ENCODE results near the gene HEBP2.

GRCh38 chr6:138440758-138441357, 36.8 kb downstream of the HEBP2 start:
- TF ChIP-seq RAD21 (IDR thresholded peaks at IDR 0.05; ENCODE audit: low read depth) (no peak), CTCF (IDR thresholded peaks at IDR 0.05 in 2 of 3, conservative IDR thresholded peaks at IDR 0.05 in 1 of 3; ENCODE audit: borderline replicate concordance in 1 of 3, insufficient read depth in 1 of 3, low read depth in 2 of 3, low read length in 2 of 3) (no peak), EZH2 (IDR thresholded peaks at IDR 0.05) (no peak), POLR2AphosphoS5 (IDR thresholded peaks at IDR 0.05; ENCODE audit: low read depth, low read length) (no peak), JUND (IDR thresholded peaks at IDR 0.05) (no peak), EZH2phosphoT487 (IDR thresholded peaks at IDR 0.05; ENCODE audit: borderline replicate concordance) (no peak), SP1 (IDR thresholded peaks at IDR 0.05; ENCODE audit: low read depth) (no peak), MAX (IDR thresholded peaks at IDR 0.05) (no peak), POLR2A (IDR thresholded peaks at IDR 0.05; ENCODE audit: borderline replicate concordance, extremely low read depth, insufficient read depth, insufficient read length) (no peak), TCF7L2 (IDR thresholded peaks at IDR 0.05; ENCODE audit: borderline replicate concordance, extremely low read depth, insufficient read depth, insufficient read length) (no peak), CEBPB (IDR thresholded peaks at IDR 0.05; ENCODE audit: low read depth) (no peak)
